ENCODE results near the gene LRRN4CL.

LRRN4CL gene

DNA sequence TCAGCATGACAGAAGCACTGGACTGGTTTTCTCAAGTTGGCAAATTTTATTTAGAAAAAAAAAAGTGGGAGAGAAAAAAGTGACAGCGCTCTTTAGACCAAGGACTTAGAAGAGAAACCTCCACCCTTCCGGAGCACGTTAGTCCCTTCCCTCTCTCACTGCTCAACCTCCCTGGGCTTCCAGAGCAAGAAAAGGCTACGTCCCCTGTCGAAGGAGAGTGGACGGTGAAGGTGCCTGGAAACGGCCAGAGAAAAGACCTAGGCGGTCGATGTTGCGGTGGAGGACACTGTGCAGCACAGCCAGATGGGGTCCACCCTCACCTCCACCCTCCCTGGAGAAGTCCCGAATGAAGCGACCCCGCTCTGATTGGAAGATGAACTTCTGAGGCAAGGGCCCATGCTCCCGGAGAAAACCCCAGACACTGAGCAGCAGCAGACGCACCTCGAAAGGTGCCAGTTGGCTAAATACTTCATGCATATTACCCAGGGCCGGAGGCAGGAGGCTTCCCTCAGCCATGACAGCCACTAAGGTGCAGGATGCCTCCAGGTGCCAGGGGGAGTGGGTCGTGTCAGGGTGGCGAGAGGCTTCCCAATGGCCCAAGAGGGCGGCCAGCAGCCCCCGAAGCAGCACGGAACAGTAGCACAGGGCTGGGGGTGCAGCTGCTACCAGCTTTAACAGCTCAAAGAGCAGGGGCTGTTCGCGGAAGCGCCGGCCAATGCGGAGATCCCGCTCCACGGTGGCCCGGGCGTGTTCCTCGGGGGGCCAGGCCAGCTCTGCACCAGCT lies 42.3 kb downstream of the LRRN4CL start:
- no peak for DNase-seq (ENCODE audit: low read depth, low spot score)

DNA sequence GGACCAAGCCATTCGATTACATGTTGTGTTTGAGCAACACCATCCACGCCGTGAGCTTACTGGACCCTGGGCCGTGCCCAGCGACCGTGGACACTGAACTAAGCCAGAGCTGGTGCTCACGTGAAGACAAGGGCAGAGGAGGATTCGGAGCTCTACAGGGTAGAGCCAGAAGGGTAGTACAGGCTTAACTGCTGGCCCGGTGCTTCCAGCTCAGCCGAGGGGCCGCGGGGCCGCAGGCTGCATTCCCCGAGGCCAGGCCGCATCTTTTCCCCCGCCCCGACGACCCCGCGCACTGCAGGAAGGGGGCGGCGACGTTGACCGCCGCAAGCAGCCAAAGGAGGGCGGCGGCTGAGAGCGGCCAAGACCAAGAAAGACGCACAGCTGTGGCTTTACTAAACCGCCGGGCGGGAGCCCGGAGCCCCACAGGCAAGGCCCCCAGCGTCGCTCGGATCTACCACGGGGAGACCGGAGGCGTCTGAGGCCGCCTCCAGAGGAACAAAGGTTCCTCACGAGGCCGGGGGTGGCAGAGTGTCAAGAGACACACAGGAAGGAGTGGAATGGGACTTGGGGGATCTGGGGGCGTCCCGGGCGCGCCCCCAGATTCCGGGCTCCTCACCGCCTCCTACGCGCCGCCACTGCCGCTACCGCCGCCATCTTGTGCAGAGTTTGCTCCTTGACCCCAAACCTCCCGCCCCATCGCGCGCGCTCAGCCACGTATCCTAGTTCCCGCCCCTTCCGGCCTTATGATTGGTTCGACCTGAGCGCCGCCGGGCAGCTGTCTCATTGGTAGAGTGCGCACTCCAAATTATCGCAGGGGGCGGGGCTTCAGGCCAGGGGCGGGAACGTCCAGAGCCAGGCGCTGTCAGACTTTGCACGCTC lies 43.1 kb downstream of the LRRN4CL start, which contains the start of gene GANAB:
GANAB (minus strand) TSS at position 668 of the 879 bp plus-strand sequence; CDS start at position 654, 14 bp downstream.
- peak; percentile 99 for DNase-seq (ENCODE audit: low read depth, low spot score)

DNA sequence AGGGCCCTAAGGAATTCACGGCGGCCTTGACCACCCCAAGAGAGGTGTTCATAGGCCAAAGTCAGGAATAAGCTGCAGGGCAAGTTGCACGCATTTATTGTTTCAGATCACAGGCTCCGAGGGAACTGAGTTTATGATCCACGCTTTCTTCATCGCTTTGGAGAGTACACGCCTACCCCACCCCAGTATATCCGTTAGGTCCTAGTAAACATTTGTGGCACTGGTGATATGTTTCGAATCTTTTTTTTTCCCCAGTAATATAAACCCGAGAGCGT lies 43.7 kb downstream of the LRRN4CL start:
- DNase-seq (ENCODE audit: low read depth, low spot score), result no peak

DNA sequence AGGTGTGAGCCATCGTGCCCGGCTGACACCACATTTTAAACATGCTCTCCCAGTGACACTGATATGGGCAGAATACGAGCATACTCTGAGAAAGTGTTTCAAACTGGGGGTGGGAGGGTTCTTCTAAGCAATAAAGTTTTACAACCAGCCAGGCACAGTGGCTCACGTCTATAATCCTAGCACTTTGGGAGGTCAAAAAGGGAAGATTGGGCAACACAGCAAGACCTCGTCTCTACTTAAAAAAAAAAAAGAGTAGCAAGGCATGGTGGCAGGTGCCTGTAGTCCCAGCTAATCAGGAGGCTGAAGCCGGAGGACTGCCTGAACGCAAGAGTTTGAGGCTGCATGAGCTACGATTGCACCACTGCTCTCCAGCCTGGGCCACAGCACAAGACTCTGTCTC lies 45.1 kb downstream of the LRRN4CL start:
- no peak for DNase-seq (ENCODE audit: low read depth, low spot score)

All from ELF-1 (cell line).